ENCODE measurements around the gene SPDL1. TPM values are rescaled to one million over a fixed set of nuclear protein-coding genes. Genes with fewer than 3 reads are reported as not detected.
A peak's percentile ranks its signal among the peaks of the same experiment; 100 is the strongest.

SPDL1 gene
- total and polyA plus RNA-seq, 4 donors, result 0.89 to 11.5 (median 3.0) TPM

- Histone ChIP-seq H3K36me3 (ENCODE audit: control insufficient read depth in 4 of 4, insufficient read depth in 3 of 4, low read depth in 1 of 4, low read length in 3 of 4) (no peaks in the 10 kb centered on the region), H3K9me3 (ENCODE audit: control insufficient read depth in 4 of 4, low read length in 3 of 4) (no peaks in the 10 kb centered on the region), H3K4me1 (ENCODE audit: control insufficient read depth in 4 of 4, insufficient read depth in 4 of 4, low read length in 3 of 4) (no peaks in the 10 kb centered on the region), H3K9ac (ENCODE audit: low read depth in 1 of 2, low read length in 2 of 2) (no peak overlapping the region), H3K4me3 (ENCODE audit: low read depth in 1 of 3, low read length in 3 of 3) (no peak overlapping the region), H3K27me3 (ENCODE audit: control insufficient read depth in 4 of 4, insufficient read depth in 4 of 4, low read length in 3 of 4) (peaks cover 0 to 5% (median 0%) of the 10 kb centered on the region in 4 donors), H3K27ac (ENCODE audit: low read depth in 1 of 2, low read length in 2 of 2) (no peak overlapping the region)
- no peak for TF ChIP-seq EGR1 (IDR thresholded peaks at IDR 0.05; ENCODE audit: low read depth in 2 of 2)
- TF ChIP-seq RXRA (IDR thresholded peaks at IDR 0.05), result peak in 1 of 2 donors; percentile 17
- WGBS, result 66% methylated on average over 5 of the region's 5 CpGs
- no peak for DNase-seq (ENCODE audit: low spot score)
Measured at GRCh38 chr5:169571355-169571754, 12.2 kb upstream of the SPDL1 start.

- H3K9me3 ChIP-seq (ENCODE audit: control insufficient read depth in 4 of 4, low read length in 3 of 4), result no peaks in the 10 kb centered on the region
- no peak overlapping the region for H3K9ac ChIP-seq (ENCODE audit: low read depth in 1 of 2, low read length in 2 of 2)
- peaks cover 0 to 9% (median 0%) of the 10 kb centered on the region in 4 donors for H3K27me3 ChIP-seq (ENCODE audit: control insufficient read depth in 4 of 4, insufficient read depth in 4 of 4, low read length in 3 of 4)
- H3K4me3 ChIP-seq (ENCODE audit: low read depth in 1 of 3, low read length in 3 of 3), result no peak overlapping the region
- TF ChIP-seq REST (IDR thresholded peaks at IDR 0.05) (no peak), SP1 (IDR thresholded peaks at IDR 0.05) (no peak), JUND (IDR thresholded peaks at IDR 0.05) (no peak), MAX (IDR thresholded peaks at IDR 0.05) (no peak)
- no peak overlapping the region for H3K27ac ChIP-seq (ENCODE audit: low read depth in 1 of 2, low read length in 2 of 2)
- WGBS, result 33% methylated on average over 5 of the region's 5 CpGs
- no peaks in the 10 kb centered on the region for H3K4me1 ChIP-seq (ENCODE audit: control insufficient read depth in 4 of 4, insufficient read depth in 4 of 4, low read length in 3 of 4)
- H3K36me3 ChIP-seq (ENCODE audit: control insufficient read depth in 4 of 4, insufficient read depth in 3 of 4, low read depth in 1 of 4, low read length in 3 of 4), result no peaks in the 10 kb centered on the region
- DNase-seq (ENCODE audit: low spot score), result no peak
Measured at GRCh38 chr5:169574134-169574646, 9.4 kb upstream of the SPDL1 start.

GRCh38 chr5:169576181-169576598 is 7.4 kb upstream of the SPDL1 start:
- Histone ChIP-seq H3K9ac (ENCODE audit: low read depth in 1 of 2, low read length in 2 of 2) (no peak overlapping the region), H3K27me3 (ENCODE audit: control insufficient read depth in 4 of 4, insufficient read depth in 4 of 4, low read length in 3 of 4) (peaks cover 0 to 9% (median 0%) of the 10 kb centered on the region in 4 donors), H3K4me3 (ENCODE audit: low read depth in 1 of 3, low read length in 3 of 3) (no peak overlapping the region), H3K36me3 (ENCODE audit: control insufficient read depth in 4 of 4, insufficient read depth in 3 of 4, low read depth in 1 of 4, low read length in 3 of 4) (no peaks in the 10 kb centered on the region), H3K4me1 (ENCODE audit: control insufficient read depth in 4 of 4, insufficient read depth in 4 of 4, low read length in 3 of 4) (no peaks in the 10 kb centered on the region), H3K27ac (ENCODE audit: low read depth in 1 of 2, low read length in 2 of 2) (no peak overlapping the region), H3K9me3 (ENCODE audit: control insufficient read depth in 4 of 4, low read length in 3 of 4) (no peaks in the 10 kb centered on the region)
- 50% methylated on average over 3 of the region's 3 CpGs for WGBS
- TF ChIP-seq NR2F2 (IDR thresholded peaks at IDR 0.05), result peak; percentile 16
- no peak for TF ChIP-seq YY1 (IDR thresholded peaks at IDR 0.05)
- TF ChIP-seq HNF4G (IDR thresholded peaks at IDR 0.05), result no peak
- TF ChIP-seq MAX (IDR thresholded peaks at IDR 0.05), result no peak
- no peak for DNase-seq (ENCODE audit: low spot score)

GRCh38 chr5:169577951-169578350 is 5.6 kb upstream of the SPDL1 start:
- H3K4me1 ChIP-seq (ENCODE audit: control insufficient read depth in 4 of 4, insufficient read depth in 4 of 4, low read length in 3 of 4), result peaks cover 0 to 2% (median 0%) of the 10 kb centered on the region in 4 donors
- H3K27me3 ChIP-seq (ENCODE audit: control insufficient read depth in 4 of 4, insufficient read depth in 4 of 4, low read length in 3 of 4), result peaks cover 0 to 9% (median 0%) of the 10 kb centered on the region in 4 donors
- no peak overlapping the region for H3K27ac ChIP-seq (ENCODE audit: low read depth in 1 of 2, low read length in 2 of 2)
- H3K9ac ChIP-seq (ENCODE audit: low read depth in 1 of 2, low read length in 2 of 2), result no peak overlapping the region
- TF ChIP-seq HNF4A (conservative IDR thresholded peaks at IDR 0.05) (no peak), GABPA (IDR thresholded peaks at IDR 0.05 in 1 of 2, conservative IDR thresholded peaks at IDR 0.05 in 1 of 2) (no peak), MAX (IDR thresholded peaks at IDR 0.05) (no peak), CTCF (IDR thresholded peaks at IDR 0.05; ENCODE audit: low read depth, low read length, missing input control) (peak; percentile 11), RAD21 (IDR thresholded peaks at IDR 0.05) (peak in 1 of 2 donors; percentile 25)
- H3K36me3 ChIP-seq (ENCODE audit: control insufficient read depth in 4 of 4, insufficient read depth in 3 of 4, low read depth in 1 of 4, low read length in 3 of 4), result no peaks in the 10 kb centered on the region
- 48% methylated on average over 1 of the region's 1 CpG for WGBS
- no peaks in the 10 kb centered on the region for H3K9me3 ChIP-seq (ENCODE audit: control insufficient read depth in 4 of 4, low read length in 3 of 4)
- no peak overlapping the region for H3K4me3 ChIP-seq (ENCODE audit: low read depth in 1 of 3, low read length in 3 of 3)
- no peak for DNase-seq (ENCODE audit: low spot score)

All from liver (tissue), 9 donors.